GM18873 (cell line): ENCODE results near the gene ARHGEF28.

ENCODE experiments used
- ATAC-seq: cut with Tn5 transposase; IDR thresholded peaks from one replicate; pipeline ENCODE4 v1.9.1; 2021; ENCODE audit warnings: mild to moderate bottlenecking, moderate library complexity, moderate number of reproducible peaks; ENCODE audit not compliant: unreplicated experiment, low FRiP score

The ARHGEF28 gene

GRCh38 chr5:73973135-73973534 lies 347.1 kb downstream of the ARHGEF28 start:
- no peak for ATAC-seq

GRCh38 chr5:73974871-73975360 lies 348.9 kb downstream of the ARHGEF28 start:
- no peak for ATAC-seq

GRCh38 chr5:73975845-73976244 lies 349.8 kb downstream of the ARHGEF28 start:
- no peak for ATAC-seq

GRCh38 chr5:73977146-73977545 lies 351.1 kb downstream of the ARHGEF28 start:
- no peak for ATAC-seq

- ATAC-seq: no peak
Measured at GRCh38 chr5:73979321-73979720, 353.3 kb downstream of the ARHGEF28 start.

- ATAC-seq: no peak
Measured at GRCh38 chr5:73981704-73982103, 355.7 kb downstream of the ARHGEF28 start.

- no peak for ATAC-seq
Measured at GRCh38 chr5:73983644-73984043, 357.6 kb downstream of the ARHGEF28 start.

GRCh38 chr5:73985145-73985544 lies 359.1 kb downstream of the ARHGEF28 start:
- no peak for ATAC-seq

GRCh38 chr5:73986729-73987128 lies 360.7 kb downstream of the ARHGEF28 start:
- ATAC-seq: no peak

GRCh38 chr5:73987915-73988314 lies 361.9 kb downstream of the ARHGEF28 start:
- no peak for ATAC-seq

- no peak for ATAC-seq
Measured at GRCh38 chr5:73989956-73990355, 364.0 kb downstream of the ARHGEF28 start.
